ENCODE measurements around the gene NRG2.

The NRG2 gene

DNA sequence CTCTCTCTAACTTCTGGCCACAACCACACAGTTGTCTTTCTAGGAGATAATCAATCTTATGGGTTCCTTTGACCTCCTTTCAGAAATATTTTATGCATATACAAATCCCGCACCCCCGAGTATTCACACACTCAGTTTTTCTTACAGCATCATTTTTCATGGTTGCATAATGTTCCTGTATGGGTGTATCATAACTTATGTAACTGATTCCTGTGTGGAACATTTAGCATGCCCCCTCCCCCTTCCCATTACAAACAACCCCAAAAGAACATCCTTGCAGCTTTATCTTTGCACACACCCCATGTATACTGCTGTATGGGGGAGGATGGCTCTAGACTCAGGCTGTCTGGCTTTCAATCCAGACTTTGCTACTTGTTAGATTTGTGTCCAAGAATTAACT, 153.7 kb downstream of the NRG2 start:
- no peak overlapping the region for H3K9ac ChIP-seq (ENCODE audit: low read length)
- peaks cover 15% of the 10 kb centered on the region for H3K27me3 ChIP-seq (ENCODE audit: control insufficient read depth, insufficient read depth, low read length)
- H3K9me3 ChIP-seq (ENCODE audit: control insufficient read depth, low read length), result no peaks in the 10 kb centered on the region
- no peak overlapping the region for H3K4me3 ChIP-seq (ENCODE audit: low read length)
- H3K36me3 ChIP-seq (ENCODE audit: control insufficient read depth, insufficient read depth, low read length), result no peaks in the 10 kb centered on the region
- H3K4me1 ChIP-seq (ENCODE audit: control insufficient read depth, insufficient read depth, low read length), result no peaks in the 10 kb centered on the region

DNA sequence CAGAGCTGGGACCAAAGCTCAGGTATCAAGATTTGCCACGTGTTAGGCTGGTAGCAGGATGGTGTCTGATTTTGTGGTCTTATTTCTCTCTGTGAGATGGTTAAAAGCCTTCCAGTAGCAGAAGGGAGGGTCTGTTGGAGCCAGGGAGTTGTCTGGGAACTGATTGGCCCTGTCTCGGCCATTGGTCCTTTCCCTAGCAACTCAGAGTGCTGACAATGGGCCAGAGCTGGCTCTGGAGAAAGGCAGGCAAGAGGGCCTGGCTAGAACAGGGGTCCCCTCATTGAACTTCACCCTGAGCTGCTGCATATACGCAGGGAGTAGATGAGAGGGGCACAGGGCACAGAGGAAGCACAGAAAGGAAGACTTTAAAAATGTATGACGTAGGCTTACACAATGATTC, 154.7 kb downstream of the NRG2 start:
- Histone ChIP-seq H3K4me1 (ENCODE audit: control insufficient read depth, insufficient read depth, low read length) (no peaks in the 10 kb centered on the region), H3K9ac (ENCODE audit: low read length) (no peak overlapping the region), H3K9me3 (ENCODE audit: control insufficient read depth, low read length) (no peaks in the 10 kb centered on the region), H3K4me3 (ENCODE audit: low read length) (no peak overlapping the region), H3K36me3 (ENCODE audit: control insufficient read depth, insufficient read depth, low read length) (no peaks in the 10 kb centered on the region), H3K27me3 (ENCODE audit: control insufficient read depth, insufficient read depth, low read length) (peaks cover 12% of the 10 kb centered on the region)

DNA sequence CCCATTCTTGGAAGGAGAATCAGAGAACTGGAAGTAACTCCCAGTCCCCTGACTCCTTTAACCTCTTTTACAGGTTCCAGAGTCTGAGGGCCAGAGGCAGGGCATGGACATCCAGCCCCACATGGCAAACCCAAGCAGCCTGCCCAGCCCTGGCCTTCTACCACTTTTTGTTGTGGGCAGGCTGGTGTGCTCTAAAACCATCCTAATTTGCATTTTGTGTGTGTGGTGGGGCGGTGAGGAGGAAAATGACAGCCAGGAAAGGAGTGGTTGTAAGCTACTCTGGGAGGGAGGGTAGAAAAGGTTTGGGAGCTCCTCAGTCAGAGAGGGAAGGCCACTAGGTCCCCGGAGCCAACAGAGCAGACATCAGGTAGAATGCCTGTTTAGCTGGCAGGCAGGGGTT, 156.9 kb downstream of the NRG2 start:
- no peak overlapping the region for H3K9ac ChIP-seq (ENCODE audit: low read length)
- H3K27me3 ChIP-seq (ENCODE audit: control insufficient read depth, insufficient read depth, low read length), result peaks cover 10% of the 10 kb centered on the region
- H3K4me1 ChIP-seq (ENCODE audit: control insufficient read depth, insufficient read depth, low read length), result no peaks in the 10 kb centered on the region
- no peaks in the 10 kb centered on the region for H3K36me3 ChIP-seq (ENCODE audit: control insufficient read depth, insufficient read depth, low read length)
- no peak overlapping the region for H3K4me3 ChIP-seq (ENCODE audit: low read length)
- H3K9me3 ChIP-seq (ENCODE audit: control insufficient read depth, low read length), result no peaks in the 10 kb centered on the region

DNA sequence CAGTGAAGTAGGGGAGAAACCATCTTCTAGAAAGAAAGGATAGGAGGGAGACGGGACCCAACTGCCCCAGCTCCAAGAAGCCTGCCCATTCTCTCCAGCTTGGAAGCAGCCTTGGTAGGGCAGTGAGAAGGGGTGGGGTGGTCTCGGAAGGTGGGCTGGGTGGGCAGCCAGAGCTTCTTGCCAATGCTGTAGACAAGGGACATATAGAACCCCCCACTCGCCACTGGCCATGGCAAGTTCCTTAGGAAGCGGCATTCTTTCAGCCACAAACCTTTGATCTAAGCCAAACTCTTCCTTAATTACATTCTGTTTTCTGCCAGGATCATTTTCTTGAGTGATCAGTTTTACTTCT, 157.3 kb downstream of the NRG2 start:
- Histone ChIP-seq H3K27me3 (ENCODE audit: control insufficient read depth, insufficient read depth, low read length) (peaks cover 6% of the 10 kb centered on the region), H3K4me1 (ENCODE audit: control insufficient read depth, insufficient read depth, low read length) (no peaks in the 10 kb centered on the region), H3K4me3 (ENCODE audit: low read length) (no peak overlapping the region), H3K36me3 (ENCODE audit: control insufficient read depth, insufficient read depth, low read length) (no peaks in the 10 kb centered on the region), H3K9ac (ENCODE audit: low read length) (no peak overlapping the region), H3K9me3 (ENCODE audit: control insufficient read depth, low read length) (no peaks in the 10 kb centered on the region)

GRCh38 chr5:139885172-139885856, 157.8 kb downstream of the NRG2 start:
- H3K4me1 ChIP-seq (ENCODE audit: control insufficient read depth, insufficient read depth, low read length), result no peaks in the 10 kb centered on the region

DNA sequence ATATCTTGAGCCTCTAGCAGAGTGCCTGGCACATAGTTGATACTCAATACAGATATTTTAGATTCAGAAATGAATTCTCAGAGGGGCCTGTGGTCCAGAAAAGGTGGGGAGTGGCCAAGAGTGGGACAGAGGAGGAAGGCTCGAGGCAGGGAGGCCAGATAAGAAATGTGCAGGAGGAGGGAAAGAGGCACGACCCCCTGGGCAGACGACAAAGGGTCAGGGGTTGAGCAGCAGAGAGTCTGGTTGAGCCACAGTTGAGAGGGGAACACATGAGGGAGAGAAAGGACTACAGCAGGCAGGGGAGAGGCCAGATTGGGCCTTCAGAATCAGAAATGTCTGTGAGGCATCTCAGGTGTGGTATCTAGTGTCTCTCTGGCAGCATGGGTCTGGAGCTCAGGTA, 158.4 kb downstream of the NRG2 start:
- H3K9ac ChIP-seq (ENCODE audit: low read length), result no peak overlapping the region
- no peaks in the 10 kb centered on the region for H3K4me1 ChIP-seq (ENCODE audit: control insufficient read depth, insufficient read depth, low read length)
- H3K36me3 ChIP-seq (ENCODE audit: control insufficient read depth, insufficient read depth, low read length), result no peaks in the 10 kb centered on the region
- no peak overlapping the region for H3K4me3 ChIP-seq (ENCODE audit: low read length)
- H3K27me3 ChIP-seq (ENCODE audit: control insufficient read depth, insufficient read depth, low read length), result peaks cover 3% of the 10 kb centered on the region
- no peaks in the 10 kb centered on the region for H3K9me3 ChIP-seq (ENCODE audit: control insufficient read depth, low read length)

More at GRCh38 chr5:139885172-139885856, 157.8 kb downstream of the NRG2 start:
- no peak overlapping the region for H3K9ac ChIP-seq (ENCODE audit: low read length)
- H3K9me3 ChIP-seq (ENCODE audit: control insufficient read depth, low read length), result no peaks in the 10 kb centered on the region
- H3K4me3 ChIP-seq (ENCODE audit: low read length), result no peak overlapping the region
- H3K27me3 ChIP-seq (ENCODE audit: control insufficient read depth, insufficient read depth, low read length), result peaks cover 3% of the 10 kb centered on the region
- no peaks in the 10 kb centered on the region for H3K36me3 ChIP-seq (ENCODE audit: control insufficient read depth, insufficient read depth, low read length)

- Histone ChIP-seq H3K27me3 (ENCODE audit: control insufficient read depth, insufficient read depth, low read length) (peaks cover 3% of the 10 kb centered on the region), H3K4me3 (ENCODE audit: low read length) (no peak overlapping the region), H3K9ac (ENCODE audit: low read length) (no peak overlapping the region), H3K36me3 (ENCODE audit: control insufficient read depth, insufficient read depth, low read length) (no peaks in the 10 kb centered on the region), H3K9me3 (ENCODE audit: control insufficient read depth, low read length) (no peaks in the 10 kb centered on the region), H3K4me1 (ENCODE audit: control insufficient read depth, insufficient read depth, low read length) (no peaks in the 10 kb centered on the region)
Measured at GRCh38 chr5:139884144-139884543, 159.0 kb downstream of the NRG2 start.

- H3K9me3 ChIP-seq (ENCODE audit: control insufficient read depth, low read length), result no peaks in the 10 kb centered on the region
- no peaks in the 10 kb centered on the region for H3K4me1 ChIP-seq (ENCODE audit: control insufficient read depth, insufficient read depth, low read length)
- H3K9ac ChIP-seq (ENCODE audit: low read length), result no peak overlapping the region
- H3K27me3 ChIP-seq (ENCODE audit: control insufficient read depth, insufficient read depth, low read length), result peaks cover 3% of the 10 kb centered on the region
- H3K36me3 ChIP-seq (ENCODE audit: control insufficient read depth, insufficient read depth, low read length), result no peaks in the 10 kb centered on the region
- no peak overlapping the region for H3K4me3 ChIP-seq (ENCODE audit: low read length)
Measured at GRCh38 chr5:139882961-139883539, 160.0 kb downstream of the NRG2 start.

DNA sequence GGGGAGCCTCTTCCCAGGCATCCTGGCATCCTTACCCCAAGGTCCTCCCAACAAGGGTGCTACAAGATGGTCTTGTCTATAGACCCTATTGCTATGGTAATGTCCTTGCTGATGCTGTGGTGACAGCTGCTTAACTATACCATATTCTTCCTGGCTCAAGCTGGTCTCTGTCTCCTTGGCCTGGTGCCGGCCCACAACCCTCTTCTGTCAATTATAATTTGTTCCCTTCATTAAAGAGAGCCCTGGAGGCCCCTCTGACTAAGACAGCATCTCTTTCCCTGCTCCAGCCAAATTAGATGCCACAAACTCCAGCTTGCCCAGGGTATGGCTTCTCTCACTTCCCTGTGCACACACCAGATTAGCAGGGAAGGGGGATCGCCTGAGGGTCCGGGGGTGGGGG, 160.8 kb downstream of the NRG2 start:
- H3K36me3 ChIP-seq (ENCODE audit: control insufficient read depth, insufficient read depth, low read length), result no peaks in the 10 kb centered on the region
- no peak overlapping the region for H3K4me3 ChIP-seq (ENCODE audit: low read length)
- no peak overlapping the region for H3K9ac ChIP-seq (ENCODE audit: low read length)
- H3K4me1 ChIP-seq (ENCODE audit: control insufficient read depth, insufficient read depth, low read length), result no peaks in the 10 kb centered on the region
- peaks cover 3% of the 10 kb centered on the region for H3K27me3 ChIP-seq (ENCODE audit: control insufficient read depth, insufficient read depth, low read length)
- H3K9me3 ChIP-seq (ENCODE audit: control insufficient read depth, low read length), result no peaks in the 10 kb centered on the region

DNA sequence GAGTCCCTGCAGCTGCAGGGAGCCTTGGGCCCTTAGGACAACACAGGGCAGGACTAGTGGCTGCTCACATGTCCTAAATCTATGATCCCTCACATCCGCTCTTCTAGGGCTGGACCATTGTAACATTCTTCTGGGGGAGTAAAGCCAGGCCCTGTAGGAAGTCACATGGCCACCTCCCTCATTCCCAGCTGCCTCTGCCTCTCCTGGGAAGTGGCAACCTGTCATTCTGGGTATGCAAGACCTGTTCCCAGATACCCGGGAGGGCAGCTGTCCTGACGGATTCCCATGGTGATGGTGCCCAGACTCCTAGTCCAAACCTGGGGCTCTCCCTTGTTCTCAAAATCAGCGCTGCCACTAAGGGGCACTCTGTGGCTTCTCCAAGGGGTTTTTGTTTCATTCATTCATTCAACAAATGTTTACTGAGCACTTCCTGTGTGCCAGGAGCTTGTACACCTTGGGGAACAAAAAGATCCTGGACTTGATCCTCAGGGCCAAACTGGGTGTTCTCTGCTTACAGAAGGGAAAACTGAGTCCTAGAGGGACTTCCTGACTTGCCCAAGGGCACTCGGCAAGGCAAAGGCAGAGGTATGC, 161.9 kb downstream of the NRG2 start:
- Histone ChIP-seq H3K9me3 (ENCODE audit: control insufficient read depth, low read length) (no peaks in the 10 kb centered on the region), H3K9ac (ENCODE audit: low read length) (no peak overlapping the region), H3K36me3 (ENCODE audit: control insufficient read depth, insufficient read depth, low read length) (no peaks in the 10 kb centered on the region), H3K27me3 (ENCODE audit: control insufficient read depth, insufficient read depth, low read length) (peaks cover 3% of the 10 kb centered on the region), H3K4me3 (ENCODE audit: low read length) (no peak overlapping the region), H3K4me1 (ENCODE audit: control insufficient read depth, insufficient read depth, low read length) (no peaks in the 10 kb centered on the region)

GRCh38 chr5:139880416-139881142, 162.5 kb downstream of the NRG2 start:
- no peaks in the 10 kb centered on the region for H3K36me3 ChIP-seq (ENCODE audit: control insufficient read depth, insufficient read depth, low read length)
- H3K9me3 ChIP-seq (ENCODE audit: control insufficient read depth, low read length), result no peaks in the 10 kb centered on the region
- H3K9ac ChIP-seq (ENCODE audit: low read length), result no peak overlapping the region
- H3K27me3 ChIP-seq (ENCODE audit: control insufficient read depth, insufficient read depth, low read length), result peaks cover 3% of the 10 kb centered on the region
- H3K4me1 ChIP-seq (ENCODE audit: control insufficient read depth, insufficient read depth, low read length), result no peaks in the 10 kb centered on the region
- no peak overlapping the region for H3K4me3 ChIP-seq (ENCODE audit: low read length)

DNA sequence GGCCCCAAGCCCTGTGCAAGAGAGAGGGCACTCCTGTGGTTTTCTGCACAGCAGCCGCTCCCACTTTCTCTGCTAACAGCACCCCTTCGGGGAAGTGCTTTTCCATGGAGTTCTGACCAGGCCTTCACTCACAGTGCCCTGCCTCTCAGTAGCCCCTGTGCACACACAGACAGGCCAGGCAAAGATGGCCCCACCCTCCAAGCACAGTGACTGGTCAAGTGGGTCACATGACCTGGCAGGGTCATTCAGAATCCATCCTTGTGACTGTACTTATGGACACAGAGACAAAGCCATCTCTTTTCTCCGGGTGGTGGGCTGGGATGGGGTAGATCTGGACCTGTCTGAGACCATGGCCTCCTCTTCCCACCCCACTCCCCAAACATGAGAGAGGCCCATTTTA, 165.0 kb downstream of the NRG2 start:
- Histone ChIP-seq H3K4me3 (ENCODE audit: low read length) (no peak overlapping the region), H3K9ac (ENCODE audit: low read length) (no peak overlapping the region), H3K4me1 (ENCODE audit: control insufficient read depth, insufficient read depth, low read length) (no peaks in the 10 kb centered on the region), H3K9me3 (ENCODE audit: control insufficient read depth, low read length) (no peaks in the 10 kb centered on the region), H3K27me3 (ENCODE audit: control insufficient read depth, insufficient read depth, low read length) (peaks cover under 1% of the 10 kb centered on the region), H3K36me3 (ENCODE audit: control insufficient read depth, insufficient read depth, low read length) (no peaks in the 10 kb centered on the region)

Measured in mucosa of stomach (tissue), 1 donor.